T-helper 17 cell (primary cell): ENCODE results near the gene SLC28A3. TPM values are rescaled to one million over a fixed set of nuclear protein-coding genes. Genes with fewer than 3 reads are reported as not detected.

Source experiments
- ATAC-seq: fragments of 150-1000 bp; cut with Tn5 transposase; 2 replicates; pipeline ENCODE4 v1.10.0; 2021; ENCODE audit warnings: mild to moderate bottlenecking, moderate library complexity
- DNase-seq, 3 donors: peaks; one replicate each; pipeline versions ENCODE4 v3.0.0 to v3.0.0-alpha.2; 2020 to 2021
- H3K9me3 ChIP-seq: one replicate; pipeline ENCODE4 v1.7.0; 2013; ENCODE audit warnings: low read length, mild to moderate bottlenecking; ENCODE audit not compliant: control insufficient read depth, poor library complexity, severe bottlenecking
- H3K27ac Mint-ChIP-seq: one replicate; pipeline ENCODE4 v1.8.0; 2022; ENCODE audit warnings: mild to moderate bottlenecking, moderate library complexity, mixed read lengths
- H3K27me3 Mint-ChIP-seq: one replicate; pipeline ENCODE4 v1.8.0; 2022; ENCODE audit warnings: mixed read lengths
- H3K36me3 Mint-ChIP-seq: one replicate; pipeline ENCODE4 v1.8.0; 2022; ENCODE audit warnings: low read depth, mixed read lengths
- H3K4me1 Mint-ChIP-seq: one replicate; pipeline ENCODE4 v1.8.0; 2022; ENCODE audit warnings: mild to moderate bottlenecking, mixed read lengths
- H3K4me3 Mint-ChIP-seq: one replicate; pipeline ENCODE4 v1.8.0; 2022; ENCODE audit warnings: mild to moderate bottlenecking, moderate library complexity, mixed read lengths
- total RNA-seq, 4 donors: library from RNA in 2 of 4; stranded (reverse) in 2 of 4; gene quantifications; one replicate each; pipeline ENCODE4 v1.2.3 and lab custom pipeline; 2022 to 2026

SLC28A3 gene
- total RNA-seq, 2 donors from 2014 or later: not detected

GRCh38 chr9:84238652-84239051 lies 101.9 kb downstream of the SLC28A3 start:
- no peak for DNase-seq
- Mint-ChIP-seq H3K27me3 (peaks cover 29% of the 10 kb centered on the region), H3K27ac (no peak overlapping the region), H3K4me3 (no peak overlapping the region), H3K4me1 (no peaks in the 10 kb centered on the region), H3K36me3 (peaks cover 4% of the 10 kb centered on the region)
- no peak for ATAC-seq
- H3K9me3 ChIP-seq: no peaks in the 10 kb centered on the region

- no peak overlapping the region for H3K4me3 Mint-ChIP-seq
- H3K27ac Mint-ChIP-seq: no peak overlapping the region
These were observed 105.0 kb downstream of the SLC28A3 start for GRCh38 chr9:84235511-84235910.

GRCh38 chr9:84230355-84231145 lies 110.0 kb downstream of the SLC28A3 start:
- H3K4me1 Mint-ChIP-seq: peaks cover 4% of the 10 kb centered on the region
- H3K9me3 ChIP-seq: no peaks in the 10 kb centered on the region
- ATAC-seq (no peak), DNase-seq (no peak)
- no peaks in the 10 kb centered on the region for H3K36me3 Mint-ChIP-seq
- H3K4me3 Mint-ChIP-seq: no peak overlapping the region
- H3K27ac Mint-ChIP-seq: no peak overlapping the region
- peaks cover 7% of the 10 kb centered on the region for H3K27me3 Mint-ChIP-seq

More at GRCh38 chr9:84235511-84235910, 105.0 kb downstream of the SLC28A3 start:
- DNase-seq (no peak), ATAC-seq (no peak)
- H3K27me3 Mint-ChIP-seq: peaks cover 16% of the 10 kb centered on the region
- H3K9me3 ChIP-seq: no peaks in the 10 kb centered on the region
- peaks cover under 1% of the 10 kb centered on the region for H3K4me1 Mint-ChIP-seq
- H3K36me3 Mint-ChIP-seq: peaks cover 4% of the 10 kb centered on the region

GRCh38 chr9:84229191-84229590 lies 111.4 kb downstream of the SLC28A3 start:
- H3K27ac Mint-ChIP-seq: no peak overlapping the region
- peaks cover 15% of the 10 kb centered on the region for H3K27me3 Mint-ChIP-seq
- H3K9me3 ChIP-seq: no peaks in the 10 kb centered on the region
- no peaks in the 10 kb centered on the region for H3K36me3 Mint-ChIP-seq
- ATAC-seq (no peak), DNase-seq (no peak)
- no peak overlapping the region for H3K4me3 Mint-ChIP-seq
- H3K4me1 Mint-ChIP-seq: peaks cover 4% of the 10 kb centered on the region

GRCh38 chr9:84228130-84228720 lies 112.3 kb downstream of the SLC28A3 start:
- no peaks in the 10 kb centered on the region for H3K9me3 ChIP-seq
- DNase-seq: no peak
- Mint-ChIP-seq H3K4me1 (peaks cover 4% of the 10 kb centered on the region), H3K27ac (no peak overlapping the region), H3K4me3 (no peak overlapping the region), H3K36me3 (no peaks in the 10 kb centered on the region), H3K27me3 (peaks cover 22% of the 10 kb centered on the region)
- no peak for ATAC-seq

GRCh38 chr9:84226126-84226525 lies 114.4 kb downstream of the SLC28A3 start:
- H3K36me3 Mint-ChIP-seq: no peaks in the 10 kb centered on the region
- DNase-seq: no peak
- peaks cover 16% of the 10 kb centered on the region for H3K27me3 Mint-ChIP-seq
- peaks cover 4% of the 10 kb centered on the region for H3K4me1 Mint-ChIP-seq
- H3K4me3 Mint-ChIP-seq: no peak overlapping the region
- no peak overlapping the region for H3K27ac Mint-ChIP-seq
- ATAC-seq: no peak
- no peaks in the 10 kb centered on the region for H3K9me3 ChIP-seq
